ENCODE data around the gene TWIST2. TPM values are rescaled to one million over a fixed set of nuclear protein-coding genes. Genes with fewer than 3 reads are reported as not detected.

Gene TWIST2
- total and polyA plus RNA-seq, 9 of the 15 experiments (the other 6 are each of a cell fraction or from before 2014, with no cell fraction given), result not detected

DNA sequence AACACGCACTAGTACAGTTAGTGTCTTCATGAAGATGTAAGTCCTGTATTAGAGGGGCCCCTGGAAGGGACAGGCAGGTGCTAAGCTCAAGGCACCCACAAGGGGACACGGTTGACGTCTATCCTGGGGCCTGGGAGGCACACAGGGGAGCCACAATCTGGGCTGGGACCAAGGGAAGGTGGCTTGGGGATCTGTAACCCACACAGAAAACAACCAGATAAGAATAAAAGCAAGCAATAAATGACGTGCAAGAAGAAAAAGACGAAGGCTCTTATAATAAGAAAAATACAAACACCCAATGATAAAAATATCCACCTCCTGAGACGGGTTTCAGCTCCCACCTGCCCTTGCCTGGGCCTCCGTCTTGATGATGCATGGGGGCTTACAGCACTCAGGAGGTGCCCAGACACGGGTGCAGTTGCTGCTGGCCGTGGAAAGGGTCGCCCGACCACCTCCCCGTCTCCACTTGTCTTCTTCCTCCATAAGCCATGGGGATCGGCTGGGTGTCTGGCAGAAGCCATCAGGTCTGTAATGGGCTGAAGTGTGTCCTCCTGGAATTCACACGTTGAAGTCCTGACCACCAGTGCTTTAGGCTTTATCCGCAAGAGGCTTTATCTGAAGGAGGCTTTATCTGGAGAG lies 73.9 kb downstream of the TWIST2 start:
- ChIA-PET CTCF (ENCODE audit: low intra/inter-chr PET ratio) (no interaction called here), POLR2A (interaction anchor here (0.7 kb wide), 1 partner anchor 325 kb away, joined by 4 read pairs; no protein-coding TSS in a partner anchor)
- Histone ChIP-seq H3K9me3 (replicated peaks; ENCODE audit: control insufficient read depth, insufficient read depth, low read depth, low read length) (no peaks in the 10 kb centered on the region), H3K36me3 (ENCODE audit: control insufficient read depth, insufficient read depth, low read length) (no peaks in the 10 kb centered on the region), H4K20me1 (replicated peaks; ENCODE audit: control insufficient read depth, insufficient read depth, low read length) (no peaks in the 10 kb centered on the region), H3K4me3 (no peak overlapping the region), H3K4me2 (ENCODE audit: insufficient read depth, low read length) (no peak overlapping the region), H2AFZ (ENCODE audit: low read depth, low read length) (no peak overlapping the region), H3K27me3 (ENCODE audit: control insufficient read depth in 2 of 2, insufficient read depth in 2 of 2, low read length in 2 of 2) (peaks cover 0 to 30% of the 10 kb centered on the region in 2 experiments; a peak in 2 of 5 replicates), H3K79me2 (ENCODE audit: control insufficient read depth, insufficient read depth, low read length) (no peaks in the 10 kb centered on the region), H3K4me1 (replicated peaks in 1 of 2; ENCODE audit: control insufficient read depth in 2 of 2, insufficient read depth in 2 of 2, low read length in 2 of 2) (no peaks in the 10 kb centered on the region), H3K9ac (ENCODE audit: insufficient read depth in 1 of 2, low read depth in 2 of 2, low read length in 2 of 2) (no peak overlapping the region), H3K9me1 (ENCODE audit: control insufficient read depth, insufficient read depth, low read length) (no peaks in the 10 kb centered on the region), H3K27ac (ENCODE audit: extremely low read depth, low read depth, low read length) (no peak overlapping the region)
- ATAC-seq (no peak), DNase-seq (ENCODE audit: extremely low read depth in 1 of 4, low spot score in 3 of 4) (no peak), FAIRE-seq (no peak)
- intact Hi-C loops (cut with micrococcal nuclease), result no loop called here
- TF ChIP-seq PHF21A (IDR thresholded peaks at IDR 0.05; ENCODE audit: borderline replicate concordance, low read depth) (no peak), HNRNPUL1 (IDR thresholded peaks at IDR 0.05; ENCODE audit: low read length) (no peak), RBM39 (optimal IDR thresholded peaks at IDR 0.05; ENCODE audit: low read depth, low read length) (no peak), ETV5 (CRISPR knock-in tag; IDR thresholded peaks at IDR 0.05; ENCODE audit: low read depth) (no peak), POLR3A (IDR thresholded peaks at IDR 0.05; ENCODE audit: borderline replicate concordance, extremely low read depth, insufficient read depth, insufficient read length) (no peak), HNRNPL (IDR thresholded peaks at IDR 0.05; ENCODE audit: low read depth, low read length) (no peak), POLR2B (IDR thresholded peaks at IDR 0.05; ENCODE audit: low read depth, partially characterized antibody) (no peak), ZNF253 (CRISPR knock-in tag; conservative IDR thresholded peaks at IDR 0.05) (no peak), ELF2 (CRISPR knock-in tag; IDR thresholded peaks at IDR 0.05) (no peak), POLR3G (IDR thresholded peaks at IDR 0.05; ENCODE audit: extremely low read depth, insufficient read length, insufficient replicate concordance) (no peak), CTBP1 (IDR thresholded peaks at IDR 0.05; ENCODE audit: borderline replicate concordance) (no peak), NCOA1 (IDR thresholded peaks at IDR 0.05; ENCODE audit: low read depth) (no peak), RHOXF2B (CRISPR knock-in tag; conservative IDR thresholded peaks at IDR 0.05) (no peak), LARP7 (IDR thresholded peaks at IDR 0.05) (no peak), ZNF644 (tag; IDR thresholded peaks at IDR 0.05; ENCODE audit: low read depth) (no peak), KLF16 (IDR thresholded peaks at IDR 0.05) (no peak), ZNF780A (CRISPR knock-in tag; IDR thresholded peaks at IDR 0.05) (no peak), TSC22D4 (tag; IDR thresholded peaks at IDR 0.05) (no peak)
- TF ChIP-seq, protein P1, sequence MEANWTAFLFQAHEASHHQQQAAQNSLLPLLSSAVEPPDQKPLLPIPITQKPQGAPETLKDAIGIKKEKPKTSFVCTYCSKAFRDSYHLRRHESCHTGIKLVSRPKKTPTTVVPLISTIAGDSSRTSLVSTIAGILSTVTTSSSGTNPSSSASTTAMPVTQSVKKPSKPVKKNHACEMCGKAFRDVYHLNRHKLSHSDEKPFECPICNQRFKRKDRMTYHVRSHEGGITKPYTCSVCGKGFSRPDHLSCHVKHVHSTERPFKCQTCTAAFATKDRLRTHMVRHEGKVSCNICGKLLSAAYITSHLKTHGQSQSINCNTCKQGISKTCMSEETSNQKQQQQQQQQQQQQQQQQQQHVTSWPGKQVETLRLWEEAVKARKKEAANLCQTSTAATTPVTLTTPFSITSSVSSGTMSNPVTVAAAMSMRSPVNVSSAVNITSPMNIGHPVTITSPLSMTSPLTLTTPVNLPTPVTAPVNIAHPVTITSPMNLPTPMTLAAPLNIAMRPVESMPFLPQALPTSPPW (CRISPR knock-in tag; IDR thresholded peaks at IDR 0.05), result no peak
- TF ChIP-seq, protein P2, sequence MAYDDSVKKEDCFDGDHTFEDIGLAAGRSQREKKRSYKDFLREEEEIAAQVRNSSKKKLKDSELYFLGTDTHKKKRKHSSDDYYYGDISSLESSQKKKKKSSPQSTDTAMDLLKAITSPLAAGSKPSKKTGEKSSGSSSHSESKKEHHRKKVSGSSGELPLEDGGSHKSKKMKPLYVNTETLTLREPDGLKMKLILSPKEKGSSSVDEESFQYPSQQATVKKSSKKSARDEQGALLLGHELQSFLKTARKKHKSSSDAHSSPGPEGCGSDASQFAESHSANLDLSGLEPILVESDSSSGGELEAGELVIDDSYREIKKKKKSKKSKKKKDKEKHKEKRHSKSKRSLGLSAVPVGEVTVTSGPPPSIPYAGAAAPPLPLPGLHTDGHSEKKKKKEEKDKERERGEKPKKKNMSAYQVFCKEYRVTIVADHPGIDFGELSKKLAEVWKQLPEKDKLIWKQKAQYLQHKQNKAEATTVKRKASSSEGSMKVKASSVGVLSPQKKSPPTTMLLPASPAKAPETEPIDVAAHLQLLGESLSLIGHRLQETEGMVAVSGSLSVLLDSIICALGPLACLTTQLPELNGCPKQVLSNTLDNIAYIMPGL (CRISPR knock-in tag; IDR thresholded peaks at IDR 0.05), result no peak
- no TSS peak for BruUV-seq (replicated peaks)
- in situ Hi-C loops (cut with MboI), result no loop called here
- 2% methylated on average over 11 of the region's 15 CpGs for WGBS (ENCODE audit: insufficient coverage, low coverage, missing lambda C conversion rate)

Measured in K562 (cell line).